OCI-LY3 (cell line): ENCODE measurements around the gene DOCK7.

Source experiments
- CTCF ChIP-seq: fragments of 200-600, 300-600 bp; sonication (generic); IDR thresholded peaks from 2 replicates; pipeline ENCODE4 v1.5.1; 2014; ENCODE audit warnings: antibody characterized with exemption, low read length, low read depth
- EZH2phosphoT487 ChIP-seq: fragments of 200-600 bp; shearing (Covaris generic); IDR thresholded peaks from 2 replicates; pipeline ENCODE4 v1.6.1; 2018; ENCODE audit warnings: antibody characterized with exemption, mixed run types, low read depth

GRCh38 chr1:62590970-62591368 is 97.2 kb downstream of the DOCK7 start:
- no peak for TF ChIP-seq CTCF
- no peak for TF ChIP-seq EZH2phosphoT487
